Neural progenitor cell (in vitro differentiated cells): ENCODE results near the gene ACCS.
A peak's percentile ranks its signal among the peaks of the same experiment; 100 is the strongest.

Experiments
- CTCF ChIP-seq: fragments of 200-600 bp; sonication (generic); IDR thresholded peaks from 2 replicates; pipeline ENCODE4 v1.5.1; 2017; ENCODE audit warnings: antibody characterized with exemption, mild to moderate bottlenecking
- EZH2 ChIP-seq: fragments of 200-600 bp; sonication (generic); IDR thresholded peaks from 2 replicates; pipeline ENCODE4 v1.6.1; 2017; ENCODE audit warnings: antibody characterized with exemption, mild to moderate bottlenecking, moderate library complexity
- EZH2phosphoT487 ChIP-seq: fragments of 200-600 bp; sonication (generic); IDR thresholded peaks from 2 replicates; pipeline ENCODE4 v1.6.1; 2017; ENCODE audit warnings: antibody characterized with exemption

GRCh38 chr11:44120169-44120568 is 54.1 kb downstream of the ACCS start:
- TF ChIP-seq CTCF (peak; percentile 51), EZH2 (no peak), EZH2phosphoT487 (no peak)
